Muscle of arm (tissue), 12 donors: ENCODE measurements around the gene LNX2. TPM values are rescaled to one million over a fixed set of nuclear protein-coding genes. Genes with fewer than 3 reads are reported as not detected.
A peak's percentile ranks its signal among the peaks of the same experiment; 100 is the strongest.

Experiments
- DNase-seq: peaks from one replicate; pipeline ENCODE4 v3.0.0-alpha.2; 2013
- polyA plus RNA-seq, 12 donors: library from polyadenylated mRNA; unstranded; fragments of 120-200 nt; gene quantifications; one replicate each; pipeline ENCODE4 v1.2.1, GENCODE V29; 2013; ENCODE audit not compliant: insufficient read length in 12 of 12

Gene LNX2
- polyA plus RNA-seq, 12 donors = 2.2 to 9.6 (median 5.5) TPM; not detected in 1

DNA sequence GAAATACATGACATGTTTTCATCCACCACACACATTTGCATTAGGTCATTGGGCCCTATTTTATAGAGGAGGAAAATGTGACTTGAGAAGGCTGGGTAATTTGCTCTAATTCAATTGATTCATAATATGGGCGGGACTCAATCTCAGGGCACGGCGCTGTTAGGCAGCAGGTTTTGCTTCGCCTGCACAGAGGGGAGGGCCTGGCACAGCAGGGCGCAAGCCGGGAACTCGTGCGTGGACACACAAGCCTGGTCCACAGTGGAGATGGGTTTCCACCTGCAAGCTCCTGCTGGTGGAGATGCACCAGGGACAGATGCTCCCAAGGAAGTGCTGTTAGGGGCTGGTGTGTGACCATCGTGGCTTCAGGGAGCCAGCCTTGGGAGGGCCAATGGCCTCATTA lies 111.5 kb downstream of the LNX2 start:
- no peak for DNase-seq

GRCh38 chr13:27505792-27506191 lies 114.5 kb downstream of the LNX2 start:
- DNase-seq = no peak

GRCh38 chr13:27504868-27505194 lies 115.5 kb downstream of the LNX2 start:
- DNase-seq = no peak

- no peak for DNase-seq
Measured at GRCh38 chr13:27504128-27504867, 116.0 kb downstream of the LNX2 start.

GRCh38 chr13:27500806-27501534 lies 119.4 kb downstream of the LNX2 start:
- no peak for DNase-seq

GRCh38 chr13:27497563-27498230 lies 122.6 kb downstream of the LNX2 start:
- DNase-seq = peak; percentile 30

GRCh38 chr13:27496536-27497273 lies 123.6 kb downstream of the LNX2 start:
- DNase-seq = no peak

GRCh38 chr13:27496006-27496405 lies 124.3 kb downstream of the LNX2 start:
- no peak for DNase-seq

Other genes starting within 250 kb of the LNX2 start
- 1,000 to 10,000 TPM in 1 of 12 donors, 100 to 1,000 TPM in 11; 104 to 1,254 (median 171) TPM for gene GTF3A, start 195.9 kb downstream of the LNX2 start, polyA plus RNA-seq
- gene MTIF3, start 170.0 kb downstream of the LNX2 start, polyA plus RNA-seq = 10 to 100 TPM in 11 of 12 donors, not detected in 1; 50.4 to 96.3 (median 68.0) TPM
- 100 to 1,000 TPM in 11 of 12 donors, not detected in 1; 102 to 162 (median 142) TPM for gene POLR1D, start 1.4 kb upstream of the LNX2 start, polyA plus RNA-seq
- gene GSX1, start 172.0 kb upstream of the LNX2 start, polyA plus RNA-seq = not detected